Ectodermal cell (in vitro differentiated cells): ENCODE data around the gene API5. TPM values are rescaled to one million over a fixed set of nuclear protein-coding genes. Genes with fewer than 3 reads are reported as not detected.

Experiments
- H3K27ac ChIP-seq: 2 replicates; pipeline ENCODE4 v1.7.0; 2013; ENCODE audit warnings: mild to moderate bottlenecking, low read depth, low read length; ENCODE audit not compliant: insufficient read depth, poor library complexity, severe bottlenecking
- H3K27me3 ChIP-seq: 2 replicates; pipeline ENCODE4 v1.7.0; 2013; ENCODE audit warnings: mild to moderate bottlenecking, low read length; ENCODE audit not compliant: insufficient read depth, control insufficient read depth, poor library complexity, severe bottlenecking
- H3K36me3 ChIP-seq: one replicate; pipeline ENCODE4 v1.7.0; 2013; ENCODE audit warnings: low read length; ENCODE audit not compliant: control insufficient read depth, insufficient read depth
- H3K4me1 ChIP-seq: one replicate; pipeline ENCODE4 v1.7.0; 2013; ENCODE audit warnings: low read length; ENCODE audit not compliant: control insufficient read depth, insufficient read depth
- H3K4me3 ChIP-seq: 2 replicates; pipeline ENCODE4 v1.7.0; 2013; ENCODE audit warnings: low read depth, low read length, control low read depth; ENCODE audit not compliant: insufficient read depth
- H3K9me3 ChIP-seq: 2 replicates; pipeline ENCODE4 v1.7.0; 2013; ENCODE audit warnings: mild to moderate bottlenecking, low read length, moderate library complexity; ENCODE audit not compliant: control insufficient read depth
- WGBS, 2 experiments: methylation state at CpG; one replicate each; pipeline ENCODE4 v1.1.7; 2013; ENCODE audit warnings: missing lambda C conversion rate in 2 of 2; 5-methylcytosine and 5-hydroxymethylcytosine counted together
- polyA plus RNA-seq, 4 experiments: library from polyadenylated mRNA; stranded (reverse); fragments of 50-300 nt; gene quantifications; one replicate each; pipeline ENCODE4 v1.2.3, GENCODE V29; 2013

The API5 gene
- polyA plus RNA-seq (2013, experiment 1 of 4): 175 TPM
- polyA plus RNA-seq (2013, experiment 2 of 4): 184 TPM
- 129 TPM for polyA plus RNA-seq (2013, experiment 3 of 4)
- polyA plus RNA-seq (2013, experiment 4 of 4): 143 TPM

GRCh38 chr11:43311791-43312607 lies at the start of gene API5:
API5 (plus strand) TSS chr11:43311996; CDS start chr11:43312128, 132 bp downstream.
- Histone ChIP-seq H3K9me3 (no peaks in the 10 kb centered on the region), H3K4me1 (no peaks in the 10 kb centered on the region), H3K4me3 (peak within 1 kb of the TSS; percentile 99), H3K27me3 (no peaks in the 10 kb centered on the region), H3K27ac (peak within 1 kb of the TSS; percentile 69), H3K36me3 (no peaks in the 10 kb centered on the region)
- 0% methylated on average over 60 of the region's 60 CpGs for WGBS, 2 experiments

- WGBS, 2 experiments: 92 to 93% methylated on average over 10 of the region's 10 CpGs
- H3K36me3 ChIP-seq: no peaks in the 10 kb centered on the region
- peaks cover 6% of the 10 kb centered on the region for H3K4me1 ChIP-seq
- H3K27me3 ChIP-seq: no peaks in the 10 kb centered on the region
- H3K4me3 ChIP-seq: no peak overlapping the region
- H3K27ac ChIP-seq: no peak overlapping the region
- no peaks in the 10 kb centered on the region for H3K9me3 ChIP-seq
Measured at GRCh38 chr11:43267856-43268580, 43.8 kb upstream of the API5 start.

DNA sequence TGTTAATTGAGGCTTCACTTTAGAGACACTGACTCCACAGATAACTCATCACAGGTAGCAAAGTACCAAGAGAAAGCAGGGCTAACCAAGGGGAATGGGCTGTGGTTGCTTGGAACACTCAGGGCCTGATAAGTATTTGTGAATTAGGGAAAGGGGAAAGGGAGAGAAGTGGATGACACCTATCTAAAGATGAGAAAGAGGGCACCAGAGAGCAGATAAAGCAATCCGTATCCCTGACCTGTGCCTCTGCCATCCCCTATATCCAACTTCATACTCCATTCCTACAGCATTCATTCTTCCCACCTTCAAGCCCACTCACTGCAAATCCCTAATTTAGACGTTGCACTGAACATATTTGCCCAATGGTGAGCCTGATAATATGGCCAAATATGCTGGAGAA lies 43.0 kb upstream of the API5 start:
- WGBS, 2 experiments: 42 to 46% methylated on average over 2 of the region's 2 CpGs
- Histone ChIP-seq H3K36me3 (no peaks in the 10 kb centered on the region), H3K9me3 (no peaks in the 10 kb centered on the region), H3K4me3 (no peak overlapping the region), H3K27me3 (no peaks in the 10 kb centered on the region), H3K4me1 (peaks cover 6% of the 10 kb centered on the region), H3K27ac (no peak overlapping the region)

DNA sequence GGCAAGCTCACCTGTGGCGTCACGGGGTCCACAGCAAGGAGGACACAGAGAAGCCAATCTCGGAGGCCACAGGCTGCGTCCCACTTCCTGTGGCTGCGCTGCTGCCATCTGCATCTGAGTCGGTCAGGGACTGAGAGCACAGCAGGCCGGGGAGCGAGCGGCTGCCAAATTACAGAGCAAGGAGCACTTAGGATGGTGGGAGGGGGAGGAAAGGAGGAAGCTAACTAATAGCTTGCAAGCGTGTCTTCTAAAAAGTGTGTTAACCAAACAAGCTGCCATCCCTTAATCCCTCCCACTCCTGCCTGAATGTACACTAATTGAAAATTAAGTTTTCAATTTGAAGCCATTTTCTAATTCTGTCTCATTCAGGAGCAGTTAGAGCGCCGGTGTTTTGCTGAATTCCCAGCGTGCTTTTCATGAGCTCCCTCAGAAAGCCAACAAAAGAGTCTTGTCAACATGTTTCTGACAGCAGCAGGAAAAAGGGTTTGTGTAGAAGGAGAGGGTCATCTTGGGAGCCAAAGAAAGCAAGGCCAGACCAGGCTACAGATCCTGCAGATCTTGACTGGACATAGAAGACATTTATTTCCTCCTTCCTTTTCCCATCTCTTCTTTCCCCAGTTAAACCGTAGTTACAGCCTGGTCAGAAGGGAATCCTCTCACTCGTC lies 42.4 kb upstream of the API5 start:
- H3K27me3 ChIP-seq: no peaks in the 10 kb centered on the region
- H3K36me3 ChIP-seq: no peaks in the 10 kb centered on the region
- no peaks in the 10 kb centered on the region for H3K9me3 ChIP-seq
- 49 to 52% methylated on average over 15 of the region's 15 CpGs for WGBS, 2 experiments
- H3K27ac ChIP-seq: no peak overlapping the region
- peaks cover 6% of the 10 kb centered on the region for H3K4me1 ChIP-seq
- no peak overlapping the region for H3K4me3 ChIP-seq

DNA sequence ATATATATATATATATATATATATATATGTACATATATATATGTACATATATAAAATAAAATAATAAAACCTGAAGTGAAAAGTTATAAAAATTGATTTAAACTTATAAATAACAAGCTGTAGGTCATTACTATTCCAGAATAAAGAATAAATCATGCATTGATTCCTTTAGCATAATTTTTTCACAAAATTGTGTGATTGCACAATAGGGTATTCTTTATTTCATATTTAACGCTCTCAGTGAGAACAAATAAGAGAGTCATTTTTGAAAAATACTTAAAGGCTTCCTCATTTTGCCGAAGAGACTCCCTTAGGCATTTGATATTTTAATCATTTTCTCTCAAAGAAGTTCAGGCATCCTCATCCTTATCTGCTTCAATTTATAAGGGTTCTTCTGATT lies 41.3 kb upstream of the API5 start:
- H3K36me3 ChIP-seq: no peaks in the 10 kb centered on the region
- H3K9me3 ChIP-seq: no peaks in the 10 kb centered on the region
- H3K4me3 ChIP-seq: no peak overlapping the region
- H3K27me3 ChIP-seq: no peaks in the 10 kb centered on the region
- WGBS, 2 experiments: 93% methylated on average over 2 of the region's 2 CpGs
- no peak overlapping the region for H3K27ac ChIP-seq
- H3K4me1 ChIP-seq: peaks cover 6% of the 10 kb centered on the region

- Histone ChIP-seq H3K27me3 (no peaks in the 10 kb centered on the region), H3K9me3 (no peaks in the 10 kb centered on the region), H3K36me3 (no peaks in the 10 kb centered on the region), H3K4me3 (no peak overlapping the region), H3K4me1 (no peaks in the 10 kb centered on the region), H3K27ac (no peak overlapping the region)
- 63 to 73% methylated on average over 9 of the region's 9 CpGs for WGBS, 2 experiments
Measured at GRCh38 chr11:43278193-43278956, 33.4 kb upstream of the API5 start.

GRCh38 chr11:43282607-43283440 lies 29.0 kb upstream of the API5 start:
- WGBS, 2 experiments: 39 to 40% methylated on average over 17 of the region's 19 CpGs
- Histone ChIP-seq H3K27me3 (no peaks in the 10 kb centered on the region), H3K27ac (no peak overlapping the region), H3K4me1 (no peaks in the 10 kb centered on the region), H3K4me3 (no peak overlapping the region), H3K9me3 (no peaks in the 10 kb centered on the region), H3K36me3 (no peaks in the 10 kb centered on the region)

GRCh38 chr11:43285826-43286225 lies 26.0 kb upstream of the API5 start:
- Histone ChIP-seq H3K27ac (no peak overlapping the region), H3K27me3 (no peaks in the 10 kb centered on the region), H3K9me3 (no peaks in the 10 kb centered on the region), H3K36me3 (no peaks in the 10 kb centered on the region), H3K4me3 (no peak overlapping the region), H3K4me1 (no peaks in the 10 kb centered on the region)
- 83 to 84% methylated on average over 3 to 4 of the region's 4 CpGs for WGBS, 2 experiments

GRCh38 chr11:43289368-43289767 lies 22.4 kb upstream of the API5 start:
- Histone ChIP-seq H3K4me1 (no peaks in the 10 kb centered on the region), H3K27me3 (no peaks in the 10 kb centered on the region), H3K27ac (no peak overlapping the region), H3K9me3 (no peaks in the 10 kb centered on the region), H3K36me3 (no peaks in the 10 kb centered on the region), H3K4me3 (no peak overlapping the region)
- WGBS, 2 experiments: 89 to 92% methylated on average over 3 of the region's 3 CpGs
